Small intestine (tissue), 7 donors: ENCODE measurements around the gene MYOG. TPM values are rescaled to one million over a fixed set of nuclear protein-coding genes. Genes with fewer than 3 reads are reported as not detected.

ENCODE experiments used
- DNase-seq, 2 donors: peaks; one replicate each; pipeline versions ENCODE4 v3.0.0 to v3.0.0-alpha.2; 2013
- FAIRE-seq: peaks from 2 replicates; lab custom pipeline; 2012; peaks lifted over from hg19 to GRCh38; lab: Jason Lieb, UNC
- H3K27ac ChIP-seq, 3 donors: one replicate each; pipeline ENCODE4 v1.5.1; 2013; ENCODE audit warnings: low read length in 2 of 3, mild to moderate bottlenecking in 2 of 3, control low read depth in 1 of 3, inconsistent platforms in 1 of 3, low read depth in 1 of 3, moderate library complexity in 1 of 3
- H3K27me3 ChIP-seq, 3 donors: one replicate each; pipeline ENCODE4 v1.6.1; 2013; ENCODE audit warnings: low read length in 3 of 3, inconsistent platforms in 1 of 3; ENCODE audit not compliant: control insufficient read depth in 3 of 3, insufficient read depth in 3 of 3
- H3K36me3 ChIP-seq, 3 donors: one replicate each; pipeline ENCODE4 v1.6.1; 2013; ENCODE audit warnings: low read length in 3 of 3, inconsistent platforms in 1 of 3, low read depth in 1 of 3, mild to moderate bottlenecking in 1 of 3, moderate library complexity in 1 of 3; ENCODE audit not compliant: control insufficient read depth in 3 of 3, insufficient read depth in 2 of 3
- H3K4me1 ChIP-seq, 3 donors: one replicate each; pipeline ENCODE4 v1.6.1; 2013; ENCODE audit warnings: low read length in 2 of 3, inconsistent platforms in 1 of 3, low read depth in 1 of 3, mild to moderate bottlenecking in 1 of 3, moderate library complexity in 1 of 3; ENCODE audit not compliant: control insufficient read depth in 3 of 3, insufficient read depth in 2 of 3
- H3K4me3 ChIP-seq, 3 donors: one replicate each; pipeline ENCODE4 v1.5.1; 2013; ENCODE audit warnings: low read length in 3 of 3, control low read depth in 1 of 3, inconsistent platforms in 1 of 3, low read depth in 1 of 3, mild to moderate bottlenecking in 1 of 3, moderate library complexity in 1 of 3
- H3K9me3 ChIP-seq, 2 donors: one replicate each; pipeline ENCODE4 v1.6.1; 2013; ENCODE audit warnings: low read depth in 1 of 2, low read length in 1 of 2; ENCODE audit not compliant: control insufficient read depth in 2 of 2, insufficient read depth in 1 of 2
- WGBS, 3 donors: extraction: QIAGEN DNeasy Blood & Tissue Kit; methylation state at CpG; one replicate each; pipeline ENCODE4 v1.1.7; 2013; 5-methylcytosine and 5-hydroxymethylcytosine counted together
- polyA plus RNA-seq, 4 donors: library from polyadenylated mRNA; stranded (reverse) in 3 of 4; unstranded in 1 of 4; fragments of 200-250 nt in 3 of 4; fragments of 120-200 nt in 1 of 4; gene quantifications; one replicate each; pipeline versions ENCODE4 v1.2.1 to v1.2.3, GENCODE V29; 2013
- donor health status: healthy with polysubstance abuse.
- donor health status: control.
- donor health status: control.
- donor health status: Bipolar disorder and iron deficiency.
- donor health status: healthy.

Gene MYOG
- polyA plus RNA-seq, 4 donors: 1.5 TPM; not detected in 3

GRCh38 chr1:203059485-203059884 lies 26.3 kb downstream of the MYOG start:
- no peak overlapping the region for H3K27ac ChIP-seq
- DNase-seq (no peak), FAIRE-seq (no peak)
- peaks cover 0 to 6% (median 0%) of the 10 kb centered on the region in 3 donors for H3K27me3 ChIP-seq
- H3K9me3 ChIP-seq: peaks cover 0 to 3% of the 10 kb centered on the region in 2 donors
- WGBS, 3 donors: 23 to 70% (median 38%) methylated on average over 2 of the region's 2 CpGs
- no peak overlapping the region for H3K4me3 ChIP-seq
- H3K36me3 ChIP-seq: no peaks in the 10 kb centered on the region
- H3K4me1 ChIP-seq: no peaks in the 10 kb centered on the region

- peaks cover 0 to 3% of the 10 kb centered on the region in 2 donors for H3K9me3 ChIP-seq
- H3K4me3 ChIP-seq: no peak overlapping the region
- H3K27ac ChIP-seq: no peak overlapping the region
- DNase-seq: no peak
- H3K27me3 ChIP-seq: peaks cover 0 to 9% (median 0%) of the 10 kb centered on the region in 3 donors
- WGBS, 3 donors: 63 to 64% (median 63%) methylated on average over 1 of the region's 1 CpG
- H3K36me3 ChIP-seq: no peaks in the 10 kb centered on the region
- no peak for FAIRE-seq
- no peaks in the 10 kb centered on the region for H3K4me1 ChIP-seq
These were observed 27.2 kb downstream of the MYOG start for GRCh38 chr1:203058676-203058935.

- H3K27ac ChIP-seq: no peak overlapping the region
- peaks cover 0 to 9% (median 0%) of the 10 kb centered on the region in 3 donors for H3K27me3 ChIP-seq
- peaks cover 0 to 3% of the 10 kb centered on the region in 2 donors for H3K9me3 ChIP-seq
- H3K4me1 ChIP-seq: no peaks in the 10 kb centered on the region
- DNase-seq (peak in 1 of 2 donors; percentile 19), FAIRE-seq (no peak)
- no peaks in the 10 kb centered on the region for H3K36me3 ChIP-seq
- 33 to 41% (median 34%) methylated on average over 9 to 10 of the region's 10 CpGs for WGBS, 3 donors
- no peak overlapping the region for H3K4me3 ChIP-seq
These were observed 27.7 kb downstream of the MYOG start for GRCh38 chr1:203057911-203058675.

GRCh38 chr1:203056516-203056915 lies 29.3 kb downstream of the MYOG start:
- DNase-seq (no peak), FAIRE-seq (no peak)
- Histone ChIP-seq H3K27ac (no peak overlapping the region), H3K4me3 (no peak overlapping the region), H3K27me3 (peaks cover 0 to 9% (median 0%) of the 10 kb centered on the region in 3 donors), H3K9me3 (no peaks in the 10 kb centered on the region), H3K4me1 (no peaks in the 10 kb centered on the region), H3K36me3 (no peaks in the 10 kb centered on the region)
- 92 to 96% (median 94%) methylated on average over 6 of the region's 6 CpGs for WGBS, 3 donors

GRCh38 chr1:203056012-203056411 lies 29.8 kb downstream of the MYOG start:
- FAIRE-seq: no peak
- Histone ChIP-seq H3K4me1 (no peaks in the 10 kb centered on the region), H3K36me3 (no peaks in the 10 kb centered on the region), H3K4me3 (no peak overlapping the region), H3K9me3 (no peaks in the 10 kb centered on the region), H3K27me3 (peaks cover 0 to 9% (median 0%) of the 10 kb centered on the region in 3 donors), H3K27ac (no peak overlapping the region)
- WGBS, 3 donors: 81 to 87% (median 84%) methylated on average over 7 of the region's 7 CpGs
- no peak for DNase-seq

- Histone ChIP-seq H3K4me3 (no peak overlapping the region), H3K27ac (no peak overlapping the region), H3K4me1 (no peaks in the 10 kb centered on the region), H3K27me3 (peaks cover 0 to 9% (median 0%) of the 10 kb centered on the region in 3 donors), H3K36me3 (no peaks in the 10 kb centered on the region), H3K9me3 (no peaks in the 10 kb centered on the region)
- DNase-seq (no peak), FAIRE-seq (no peak)
- 89 to 91% (median 90%) methylated on average over 24 of the region's 24 CpGs for WGBS, 3 donors
These were observed 30.5 kb downstream of the MYOG start for GRCh38 chr1:203055161-203055799.

- no peaks in the 10 kb centered on the region for H3K36me3 ChIP-seq
- no peak for FAIRE-seq
- H3K27ac ChIP-seq: no peak overlapping the region
- no peaks in the 10 kb centered on the region for H3K4me1 ChIP-seq
- H3K4me3 ChIP-seq: no peak overlapping the region
- peaks cover 0 to 9% (median 0%) of the 10 kb centered on the region in 3 donors for H3K27me3 ChIP-seq
- WGBS, 3 donors: 73 to 84% (median 74%) methylated on average over 5 of the region's 5 CpGs
- H3K9me3 ChIP-seq: no peaks in the 10 kb centered on the region
- no peak for DNase-seq
These were observed 31.2 kb downstream of the MYOG start for GRCh38 chr1:203054642-203055041.

GRCh38 chr1:203054184-203054583 lies 31.6 kb downstream of the MYOG start:
- WGBS, 3 donors: 15 to 61% (median 27%) methylated on average over 1 of the region's 1 CpG

More at GRCh38 chr1:203054184-203054583, 31.6 kb downstream of the MYOG start:
- Histone ChIP-seq H3K4me3 (no peak overlapping the region), H3K36me3 (no peaks in the 10 kb centered on the region), H3K9me3 (no peaks in the 10 kb centered on the region), H3K27ac (no peak overlapping the region), H3K4me1 (no peaks in the 10 kb centered on the region), H3K27me3 (peaks cover 0 to 9% (median 0%) of the 10 kb centered on the region in 3 donors)
- DNase-seq (no peak), FAIRE-seq (no peak)
